ENCODE data around the gene TMEM163.

Gene TMEM163

GRCh38 chr2:134722728-134723127 is 3.9 kb upstream of the TMEM163 start:
- H3K9ac ChIP-seq (ENCODE audit: low read length), result no peak overlapping the region
- no peak overlapping the region for H3K4me3 ChIP-seq (ENCODE audit: low read depth, low read length)
- no peaks in the 10 kb centered on the region for H3K36me3 ChIP-seq (ENCODE audit: control insufficient read depth, insufficient read depth, low read length)
- H3K27ac ChIP-seq (ENCODE audit: low read depth, low read length), result no peak overlapping the region
- no peaks in the 10 kb centered on the region for H3K9me3 ChIP-seq (ENCODE audit: control insufficient read depth, insufficient read depth, low read depth, low read length)
- H3K27me3 ChIP-seq (ENCODE audit: control insufficient read depth, insufficient read depth, low read length), result peaks cover 42% of the 10 kb centered on the region
- H3K4me1 ChIP-seq (ENCODE audit: control insufficient read depth, insufficient read depth, low read length), result no peaks in the 10 kb centered on the region; the same call in 1 of the 2 replicates

GRCh38 chr2:134721596-134721995 is 2.8 kb upstream of the TMEM163 start:
- Histone ChIP-seq H3K27ac (ENCODE audit: low read depth, low read length) (no peak overlapping the region), H3K36me3 (ENCODE audit: control insufficient read depth, insufficient read depth, low read length) (no peaks in the 10 kb centered on the region), H3K9me3 (ENCODE audit: control insufficient read depth, insufficient read depth, low read depth, low read length) (no peaks in the 10 kb centered on the region), H3K27me3 (ENCODE audit: control insufficient read depth, insufficient read depth, low read length) (peaks cover 53% of the 10 kb centered on the region), H3K4me3 (ENCODE audit: low read depth, low read length) (no peak overlapping the region), H3K4me1 (ENCODE audit: control insufficient read depth, insufficient read depth, low read length) (no peaks in the 10 kb centered on the region; the same call in 1 of the 2 replicates), H3K9ac (ENCODE audit: low read length) (no peak overlapping the region)

GRCh38 chr2:134718023-134718816 is 580 bp downstream of the TMEM163 start:
- peak overlapping the region; percentile 2 for H3K9ac ChIP-seq (ENCODE audit: low read length)
- peaks cover 82% of the 10 kb centered on the region for H3K27me3 ChIP-seq (ENCODE audit: control insufficient read depth, insufficient read depth, low read length)
- H3K27ac ChIP-seq (ENCODE audit: low read depth, low read length), result no peak overlapping the region
- H3K4me3 ChIP-seq (ENCODE audit: low read depth, low read length), result peak overlapping the region; percentile 79
- H3K9me3 ChIP-seq (ENCODE audit: control insufficient read depth, insufficient read depth, low read depth, low read length), result no peaks in the 10 kb centered on the region
- H3K4me1 ChIP-seq (ENCODE audit: control insufficient read depth, insufficient read depth, low read length), result no peaks in the 10 kb centered on the region; the same call in 1 of the 2 replicates
- H3K36me3 ChIP-seq (ENCODE audit: control insufficient read depth, insufficient read depth, low read length), result no peaks in the 10 kb centered on the region

GRCh38 chr2:134717286-134718022 is 1.3 kb downstream of the TMEM163 start:
- peak overlapping the region; percentile 2 for H3K9ac ChIP-seq (ENCODE audit: low read length)

GRCh38 chr2:134716721-134717243 is 2.0 kb downstream of the TMEM163 start:
- Histone ChIP-seq H3K36me3 (ENCODE audit: control insufficient read depth, insufficient read depth, low read length) (no peaks in the 10 kb centered on the region), H3K4me3 (ENCODE audit: low read depth, low read length) (no peak overlapping the region), H3K9ac (ENCODE audit: low read length) (no peak overlapping the region), H3K9me3 (ENCODE audit: control insufficient read depth, insufficient read depth, low read depth, low read length) (no peaks in the 10 kb centered on the region), H3K27me3 (ENCODE audit: control insufficient read depth, insufficient read depth, low read length) (peaks cover 80% of the 10 kb centered on the region), H3K4me1 (ENCODE audit: control insufficient read depth, insufficient read depth, low read length) (peaks cover 4% of the 10 kb centered on the region), H3K27ac (ENCODE audit: low read depth, low read length) (no peak overlapping the region)

More at GRCh38 chr2:134717286-134718022, 1.3 kb downstream of the TMEM163 start:
- H3K4me1 ChIP-seq (ENCODE audit: control insufficient read depth, insufficient read depth, low read length), result no peaks in the 10 kb centered on the region
- H3K36me3 ChIP-seq (ENCODE audit: control insufficient read depth, insufficient read depth, low read length), result no peaks in the 10 kb centered on the region
- H3K9me3 ChIP-seq (ENCODE audit: control insufficient read depth, insufficient read depth, low read depth, low read length), result no peaks in the 10 kb centered on the region
- peaks cover 84% of the 10 kb centered on the region for H3K27me3 ChIP-seq (ENCODE audit: control insufficient read depth, insufficient read depth, low read length)
- peak overlapping the region; percentile 79 for H3K4me3 ChIP-seq (ENCODE audit: low read depth, low read length)
- no peak overlapping the region for H3K27ac ChIP-seq (ENCODE audit: low read depth, low read length)

GRCh38 chr2:134715932-134716643 is 2.7 kb downstream of the TMEM163 start:
- Histone ChIP-seq H3K27me3 (ENCODE audit: control insufficient read depth, insufficient read depth, low read length) (peaks cover 75% of the 10 kb centered on the region), H3K27ac (ENCODE audit: low read depth, low read length) (no peak overlapping the region), H3K4me1 (ENCODE audit: control insufficient read depth, insufficient read depth, low read length) (peaks cover 7% of the 10 kb centered on the region), H3K9me3 (ENCODE audit: control insufficient read depth, insufficient read depth, low read depth, low read length) (no peaks in the 10 kb centered on the region), H3K9ac (ENCODE audit: low read length) (no peak overlapping the region), H3K4me3 (ENCODE audit: low read depth, low read length) (no peak overlapping the region), H3K36me3 (ENCODE audit: control insufficient read depth, insufficient read depth, low read length) (no peaks in the 10 kb centered on the region)

GRCh38 chr2:134714228-134714627 is 4.6 kb downstream of the TMEM163 start:
- peaks cover 7% of the 10 kb centered on the region for H3K4me1 ChIP-seq (ENCODE audit: control insufficient read depth, insufficient read depth, low read length)
- H3K9me3 ChIP-seq (ENCODE audit: control insufficient read depth, insufficient read depth, low read depth, low read length), result no peaks in the 10 kb centered on the region
- no peak overlapping the region for H3K9ac ChIP-seq (ENCODE audit: low read length)
- peaks cover 56% of the 10 kb centered on the region for H3K27me3 ChIP-seq (ENCODE audit: control insufficient read depth, insufficient read depth, low read length)
- no peak overlapping the region for H3K27ac ChIP-seq (ENCODE audit: low read depth, low read length)
- no peaks in the 10 kb centered on the region for H3K36me3 ChIP-seq (ENCODE audit: control insufficient read depth, insufficient read depth, low read length)
- H3K4me3 ChIP-seq (ENCODE audit: low read depth, low read length), result no peak overlapping the region

GRCh38 chr2:134713606-134714005 is 5.2 kb downstream of the TMEM163 start:
- no peaks in the 10 kb centered on the region for H3K9me3 ChIP-seq (ENCODE audit: control insufficient read depth, insufficient read depth, low read depth, low read length)
- H3K36me3 ChIP-seq (ENCODE audit: control insufficient read depth, insufficient read depth, low read length), result no peaks in the 10 kb centered on the region
- peaks cover 52% of the 10 kb centered on the region for H3K27me3 ChIP-seq (ENCODE audit: control insufficient read depth, insufficient read depth, low read length)
- H3K4me1 ChIP-seq (ENCODE audit: control insufficient read depth, insufficient read depth, low read length), result peaks cover 7% of the 10 kb centered on the region
- no peak overlapping the region for H3K4me3 ChIP-seq (ENCODE audit: low read depth, low read length)
- H3K27ac ChIP-seq (ENCODE audit: low read depth, low read length), result no peak overlapping the region
- H3K9ac ChIP-seq (ENCODE audit: low read length), result no peak overlapping the region

GRCh38 chr2:134713176-134713575 is 5.6 kb downstream of the TMEM163 start:
- Histone ChIP-seq H3K36me3 (ENCODE audit: control insufficient read depth, insufficient read depth, low read length) (no peaks in the 10 kb centered on the region), H3K9ac (ENCODE audit: low read length) (no peak overlapping the region), H3K9me3 (ENCODE audit: control insufficient read depth, insufficient read depth, low read depth, low read length) (no peaks in the 10 kb centered on the region), H3K4me3 (ENCODE audit: low read depth, low read length) (no peak overlapping the region), H3K4me1 (ENCODE audit: control insufficient read depth, insufficient read depth, low read length) (peaks cover 7% of the 10 kb centered on the region), H3K27ac (ENCODE audit: low read depth, low read length) (no peak overlapping the region), H3K27me3 (ENCODE audit: control insufficient read depth, insufficient read depth, low read length) (peaks cover 47% of the 10 kb centered on the region)

- Histone ChIP-seq H3K36me3 (ENCODE audit: control insufficient read depth, insufficient read depth, low read length) (no peaks in the 10 kb centered on the region), H3K27me3 (ENCODE audit: control insufficient read depth, insufficient read depth, low read length) (peaks cover 43% of the 10 kb centered on the region), H3K9ac (ENCODE audit: low read length) (no peak overlapping the region), H3K4me1 (ENCODE audit: control insufficient read depth, insufficient read depth, low read length) (peaks cover 7% of the 10 kb centered on the region), H3K9me3 (ENCODE audit: control insufficient read depth, insufficient read depth, low read depth, low read length) (no peaks in the 10 kb centered on the region), H3K4me3 (ENCODE audit: low read depth, low read length) (no peak overlapping the region), H3K27ac (ENCODE audit: low read depth, low read length) (no peak overlapping the region)
Measured at GRCh38 chr2:134712736-134713135, 6.1 kb downstream of the TMEM163 start.

Measured in HUES6 (cell line).